Caco-2 (cell line): ENCODE data around the gene NKTR. TPM values are rescaled to one million over a fixed set of nuclear protein-coding genes. Genes with fewer than 3 reads are reported as not detected.
A peak's percentile ranks its signal among the peaks of the same experiment; 100 is the strongest.

ENCODE experiments used
- BruUV-seq: library from RNA; stranded (reverse); fragments of 400-500 nt; replicated peaks from 2 replicates; lab custom pipeline; 2021; lab: Mats Ljungman, UMichigan
- CTCF ChIA-PET: fragments of 300-600 bp; sonication (Branson Sonifier 250); formaldehyde crosslinking; loops from one replicate; lab custom pipeline; 2022; ENCODE audit warnings: antibody characterized with exemption; lab: Charles Lee
- POLR2A ChIA-PET: fragments of 300-600 bp; sonication (Branson Sonifier 250); formaldehyde crosslinking; loops from one replicate; lab custom pipeline; 2022; ENCODE audit warnings: antibody characterized with exemption; lab: Charles Lee
- DNase-seq, 2 experiments: peaks; one replicate each; pipeline versions ENCODE4 v3.0.0 to v3.0.0-alpha.2; 2020 to 2022
- H3K27me3 ChIP-seq: replicated peaks from 2 replicates; pipeline ENCODE4 v1.6.0; 2011; ENCODE audit warnings: low read length; ENCODE audit not compliant: control insufficient read depth, insufficient read depth
- H3K36me3 ChIP-seq: 2 replicates; pipeline ENCODE4 v1.5.1; 2011; ENCODE audit warnings: low read length; ENCODE audit not compliant: control insufficient read depth, insufficient read depth
- H3K4me1 ChIP-seq: fragments of 250-450 bp; sonication (Bioruptor Pico); 2 replicates; pipeline ENCODE4 v1.5.1; 2020; ENCODE audit warnings: mild to moderate bottlenecking
- H3K4me3 ChIP-seq: 2 replicates; pipeline ENCODE4 v1.5.1; 2011; ENCODE audit warnings: low read depth, mild to moderate bottlenecking, control low read depth, low read length
- H3K9me3 ChIP-seq: fragments of 250-450 bp; sonication (Bioruptor Pico); 2 replicates; pipeline ENCODE4 v1.5.1; 2020; ENCODE audit warnings: mild to moderate bottlenecking, moderate library complexity
- H3K27ac Mint-ChIP-seq: one replicate; pipeline ENCODE4 v1.8.0; 2022; ENCODE audit warnings: mixed read lengths; ENCODE audit not compliant: unreplicated experiment
- H3K27me3 Mint-ChIP-seq: one replicate; pipeline ENCODE4 v1.8.0; 2022; ENCODE audit warnings: mixed read lengths; ENCODE audit not compliant: insufficient read depth, unreplicated experiment
- H3K36me3 Mint-ChIP-seq: one replicate; pipeline ENCODE4 v1.8.0; 2022; ENCODE audit warnings: mild to moderate bottlenecking, mixed read lengths; ENCODE audit not compliant: insufficient read depth, unreplicated experiment
- H3K4me1 Mint-ChIP-seq: one replicate; pipeline ENCODE4 v1.8.0; 2022; ENCODE audit warnings: low read depth, mixed read lengths; ENCODE audit not compliant: unreplicated experiment
- H3K4me3 Mint-ChIP-seq: one replicate; pipeline ENCODE4 v1.8.0; 2022; ENCODE audit warnings: mild to moderate bottlenecking, moderate library complexity, mixed read lengths; ENCODE audit not compliant: unreplicated experiment
- H3K9me3 Mint-ChIP-seq: one replicate; pipeline ENCODE4 v1.8.0; 2022; ENCODE audit warnings: mixed read lengths; ENCODE audit not compliant: unreplicated experiment
- CTCF ChIP-seq, 2 experiments: fragments of 200-600 bp in 1 of 2; IDR thresholded peaks; 1 replicate in 1 of 2; 2 replicates in 1 of 2; pipeline versions ENCODE4 v1.5.1 to v1.8.0; 2011 to 2022; ENCODE audit warnings: antibody characterized with exemption in 1 of 2, control low read depth in 1 of 2, inconsistent platforms in 1 of 2, low read depth in 1 of 2, low read length in 1 of 2, mild to moderate bottlenecking in 1 of 2, moderate library complexity in 1 of 2; ENCODE audit not compliant: insufficient read depth in 1 of 2, severe bottlenecking in 1 of 2, unreplicated experiment in 1 of 2
- intact Hi-C: fragments of 100-400 bp; cut with micrococcal nuclease; formaldehyde crosslinking; loops from one replicate; pipeline ENCODE4 v1.10.0; 2022; ENCODE audit not compliant: unreplicated experiment
- total RNA-seq: library from RNA; stranded (reverse); gene quantifications from 2 replicates; pipeline ENCODE4 v1.2.3, GENCODE V29; 2022

Gene NKTR
- total RNA-seq, 1 experiment from 2014 or later = 66.6 TPM

GRCh38 chr3:42588625-42589024 is 11.9 kb upstream of the NKTR start:
- H3K27ac Mint-ChIP-seq = no peak overlapping the region
- no peaks in the 10 kb centered on the region for H3K4me1 Mint-ChIP-seq
- intact Hi-C loops = no loop called here
- TF ChIP-seq CTCF (IDR thresholded peaks at IDR 0.05; ENCODE audit: insufficient read depth in 1 of 2, low read depth in 1 of 2, low read length in 1 of 2, severe bottlenecking in 1 of 2, unreplicated experiment in 1 of 2) = no peak
- ChIA-PET POLR2A (no interaction called here), CTCF (no interaction called here)
- no peaks in the 10 kb centered on the region for H3K27me3 ChIP-seq
- H3K36me3 ChIP-seq = no peaks in the 10 kb centered on the region; the same call in 1 of the 2 replicates
- H3K36me3 Mint-ChIP-seq = peaks cover 18% of the 10 kb centered on the region
- no peak for DNase-seq
- H3K4me3 Mint-ChIP-seq = no peak overlapping the region
- no peaks in the 10 kb centered on the region for H3K9me3 ChIP-seq
- peaks cover 18% of the 10 kb centered on the region for H3K4me1 ChIP-seq
- H3K9me3 Mint-ChIP-seq = no peaks in the 10 kb centered on the region
- H3K27me3 Mint-ChIP-seq = no peaks in the 10 kb centered on the region
- no TSS peak for BruUV-seq
- no peak overlapping the region for H3K4me3 ChIP-seq

DNA sequence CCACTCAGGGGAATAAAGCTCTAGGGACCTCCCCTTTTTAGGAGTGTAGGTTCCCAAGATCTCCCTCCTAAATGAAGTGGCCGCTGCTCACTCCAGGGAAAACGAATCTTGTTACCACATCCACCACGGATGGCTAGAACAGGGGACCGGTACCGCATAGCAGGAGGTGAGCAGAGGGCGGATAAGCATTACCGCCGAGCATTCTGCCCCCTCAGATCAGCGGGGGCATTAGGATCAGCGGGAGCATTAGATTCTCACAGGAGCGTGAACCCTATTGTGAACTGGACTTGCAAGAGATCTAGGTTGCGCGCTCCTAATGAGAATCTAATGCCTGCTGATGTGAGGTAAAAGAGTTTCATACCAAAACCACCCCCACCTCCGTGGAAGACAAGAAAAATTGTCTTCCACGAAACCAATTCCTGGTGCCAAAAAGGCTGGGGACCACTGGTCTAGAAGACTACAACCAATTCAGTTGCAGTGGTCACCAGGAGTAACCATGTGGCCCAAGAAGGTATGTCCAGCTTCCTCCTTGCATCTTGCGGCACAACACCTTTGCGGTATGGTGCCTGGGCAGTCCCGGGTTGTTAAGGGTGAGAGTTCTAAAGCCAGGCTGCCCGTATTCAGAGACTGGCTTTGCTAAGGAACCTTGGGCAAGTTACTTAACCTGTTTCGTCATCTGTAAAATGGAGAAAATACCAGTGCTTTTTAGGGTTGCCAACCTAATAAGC is 10.9 kb upstream of the NKTR start:
- H3K9me3 ChIP-seq = no peaks in the 10 kb centered on the region
- ChIA-PET CTCF (interaction anchor here (1.7 kb wide), 1 partner anchor 11 kb away, joined by 9 read pairs; the partner anchor contains the start of gene NKTR), POLR2A (interaction anchor here (1.2 kb wide), 1 partner anchor 8 kb away, joined by 24 read pairs; the partner anchor contains the start of gene SEC22C)
- no peaks in the 10 kb centered on the region for H3K36me3 ChIP-seq
- peaks cover 18% of the 10 kb centered on the region for H3K4me1 ChIP-seq
- Mint-ChIP-seq H3K36me3 (peaks cover 24% of the 10 kb centered on the region), H3K27ac (peak overlapping the region; percentile 87), H3K4me3 (peak overlapping the region; percentile 81), H3K9me3 (no peaks in the 10 kb centered on the region), H3K27me3 (no peaks in the 10 kb centered on the region), H3K4me1 (no peaks in the 10 kb centered on the region)
- intact Hi-C loops = loop anchor here (1.0 kb wide), 2 partner anchors 7 to 11 kb away; partner anchors contain the start of gene NKTR
- TF ChIP-seq CTCF (IDR thresholded peaks at IDR 0.05; ENCODE audit: insufficient read depth in 1 of 2, low read depth in 1 of 2, low read length in 1 of 2, severe bottlenecking in 1 of 2, unreplicated experiment in 1 of 2) = no peak
- no peaks in the 10 kb centered on the region for H3K27me3 ChIP-seq
- BruUV-seq = TSS peak; percentile 88
- peak overlapping the region; percentile 37 for H3K4me3 ChIP-seq
- no peak for DNase-seq

GRCh38 chr3:42590989-42591756 is 9.3 kb upstream of the NKTR start:
- TF ChIP-seq CTCF (IDR thresholded peaks at IDR 0.05; ENCODE audit: insufficient read depth in 1 of 2, low read depth in 1 of 2, low read length in 1 of 2, severe bottlenecking in 1 of 2, unreplicated experiment in 1 of 2) = no peak
- Mint-ChIP-seq H3K27ac (peak overlapping the region; percentile 87), H3K9me3 (no peaks in the 10 kb centered on the region), H3K4me1 (no peaks in the 10 kb centered on the region), H3K27me3 (no peaks in the 10 kb centered on the region), H3K36me3 (peaks cover 30% of the 10 kb centered on the region), H3K4me3 (peak overlapping the region; percentile 81)
- intact Hi-C loops = loop anchor here (1.0 kb wide), 2 partner anchors 9 kb away; partner anchors contain the start of gene NKTR
- Histone ChIP-seq H3K36me3 (no peaks in the 10 kb centered on the region), H3K4me3 (peak overlapping the region; percentile 66), H3K9me3 (no peaks in the 10 kb centered on the region), H3K27me3 (no peaks in the 10 kb centered on the region), H3K4me1 (peaks cover 25% of the 10 kb centered on the region)
- POLR2A ChIA-PET = interaction anchor here (1.0 to 2.2 kb wide), 6 partner anchors 9 to 153 kb away, joined by 3 to 40 read pairs (median 6); partner anchors contain the start of genes NKTR, SEC22C and VIPR1
- BruUV-seq = no TSS peak
- no peak for DNase-seq
- CTCF ChIA-PET = interaction anchor here (0.7 to 1.7 kb wide), 3 partner anchors 9 to 239 kb away, joined by 3 to 9 read pairs (median 7); partner anchors contain the start of genes NKTR and SEC22C
